ENCODE data around the gene COL6A2. TPM values are rescaled to one million over a fixed set of nuclear protein-coding genes. Genes with fewer than 3 reads are reported as not detected.

Gene COL6A2
- total RNA-seq, 1 experiment from 2014 or later, result 111 TPM

DNA sequence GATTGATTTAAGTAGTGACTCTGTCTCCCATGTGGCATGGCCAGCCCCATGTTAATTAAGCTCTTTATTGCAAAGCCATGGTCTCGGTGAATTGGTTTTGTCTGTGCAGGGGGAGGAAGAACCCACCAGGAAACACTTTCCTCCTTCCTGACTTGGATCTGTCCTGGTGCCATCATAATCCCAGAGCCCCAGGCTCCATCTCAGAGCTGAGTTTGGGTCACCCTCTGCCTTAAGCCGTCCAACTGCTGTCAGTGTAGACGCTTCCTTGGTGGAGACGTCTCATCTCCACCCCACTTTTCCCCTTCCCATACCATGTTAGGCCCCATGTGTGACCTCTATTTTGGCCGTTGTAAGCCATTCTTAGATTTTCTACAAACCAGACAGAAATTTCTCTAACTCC, 36.0 kb upstream of the COL6A2 start:
- H3K36me3 Mint-ChIP-seq, result peaks cover 43% of the 10 kb centered on the region
- H3K4me3 Mint-ChIP-seq, result no peak overlapping the region
- CTCF ChIA-PET, result no interaction called here
- H3K27me3 Mint-ChIP-seq (ENCODE audit: low read depth), result peaks cover 15% of the 10 kb centered on the region
- DNase-seq (ENCODE audit: low spot score) (no peak), ATAC-seq (no peak)
- peaks cover 16% of the 10 kb centered on the region for H3K4me1 Mint-ChIP-seq
- H3K27ac Mint-ChIP-seq, result no peak overlapping the region
- TF ChIP-seq, protein P1, sequence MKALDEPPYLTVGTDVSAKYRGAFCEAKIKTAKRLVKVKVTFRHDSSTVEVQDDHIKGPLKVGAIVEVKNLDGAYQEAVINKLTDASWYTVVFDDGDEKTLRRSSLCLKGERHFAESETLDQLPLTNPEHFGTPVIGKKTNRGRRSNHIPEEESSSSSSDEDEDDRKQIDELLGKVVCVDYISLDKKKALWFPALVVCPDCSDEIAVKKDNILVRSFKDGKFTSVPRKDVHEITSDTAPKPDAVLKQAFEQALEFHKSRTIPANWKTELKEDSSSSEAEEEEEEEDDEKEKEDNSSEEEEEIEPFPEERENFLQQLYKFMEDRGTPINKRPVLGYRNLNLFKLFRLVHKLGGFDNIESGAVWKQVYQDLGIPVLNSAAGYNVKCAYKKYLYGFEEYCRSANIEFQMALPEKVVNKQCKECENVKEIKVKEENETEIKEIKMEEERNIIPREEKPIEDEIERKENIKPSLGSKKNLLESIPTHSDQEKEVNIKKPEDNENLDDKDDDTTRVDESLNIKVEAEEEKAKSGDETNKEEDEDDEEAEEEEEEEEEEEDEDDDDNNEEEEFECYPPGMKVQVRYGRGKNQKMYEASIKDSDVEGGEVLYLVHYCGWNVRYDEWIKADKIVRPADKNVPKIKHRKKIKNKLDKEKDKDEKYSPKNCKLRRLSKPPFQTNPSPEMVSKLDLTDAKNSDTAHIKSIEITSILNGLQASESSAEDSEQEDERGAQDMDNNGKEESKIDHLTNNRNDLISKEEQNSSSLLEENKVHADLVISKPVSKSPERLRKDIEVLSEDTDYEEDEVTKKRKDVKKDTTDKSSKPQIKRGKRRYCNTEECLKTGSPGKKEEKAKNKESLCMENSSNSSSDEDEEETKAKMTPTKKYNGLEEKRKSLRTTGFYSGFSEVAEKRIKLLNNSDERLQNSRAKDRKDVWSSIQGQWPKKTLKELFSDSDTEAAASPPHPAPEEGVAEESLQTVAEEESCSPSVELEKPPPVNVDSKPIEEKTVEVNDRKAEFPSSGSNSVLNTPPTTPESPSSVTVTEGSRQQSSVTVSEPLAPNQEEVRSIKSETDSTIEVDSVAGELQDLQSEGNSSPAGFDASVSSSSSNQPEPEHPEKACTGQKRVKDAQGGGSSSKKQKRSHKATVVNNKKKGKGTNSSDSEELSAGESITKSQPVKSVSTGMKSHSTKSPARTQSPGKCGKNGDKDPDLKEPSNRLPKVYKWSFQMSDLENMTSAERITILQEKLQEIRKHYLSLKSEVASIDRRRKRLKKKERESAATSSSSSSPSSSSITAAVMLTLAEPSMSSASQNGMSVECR (CRISPR knock-in tag; IDR thresholded peaks at IDR 0.05; ENCODE audit: borderline replicate concordance), result no peak
- TF ChIP-seq ZNF232 (CRISPR knock-in tag; IDR thresholded peaks at IDR 0.05) (no peak), NFYB (CRISPR knock-in tag; conservative IDR thresholded peaks at IDR 0.05; ENCODE audit: low read depth) (no peak)
- TF ChIP-seq, protein P2, sequence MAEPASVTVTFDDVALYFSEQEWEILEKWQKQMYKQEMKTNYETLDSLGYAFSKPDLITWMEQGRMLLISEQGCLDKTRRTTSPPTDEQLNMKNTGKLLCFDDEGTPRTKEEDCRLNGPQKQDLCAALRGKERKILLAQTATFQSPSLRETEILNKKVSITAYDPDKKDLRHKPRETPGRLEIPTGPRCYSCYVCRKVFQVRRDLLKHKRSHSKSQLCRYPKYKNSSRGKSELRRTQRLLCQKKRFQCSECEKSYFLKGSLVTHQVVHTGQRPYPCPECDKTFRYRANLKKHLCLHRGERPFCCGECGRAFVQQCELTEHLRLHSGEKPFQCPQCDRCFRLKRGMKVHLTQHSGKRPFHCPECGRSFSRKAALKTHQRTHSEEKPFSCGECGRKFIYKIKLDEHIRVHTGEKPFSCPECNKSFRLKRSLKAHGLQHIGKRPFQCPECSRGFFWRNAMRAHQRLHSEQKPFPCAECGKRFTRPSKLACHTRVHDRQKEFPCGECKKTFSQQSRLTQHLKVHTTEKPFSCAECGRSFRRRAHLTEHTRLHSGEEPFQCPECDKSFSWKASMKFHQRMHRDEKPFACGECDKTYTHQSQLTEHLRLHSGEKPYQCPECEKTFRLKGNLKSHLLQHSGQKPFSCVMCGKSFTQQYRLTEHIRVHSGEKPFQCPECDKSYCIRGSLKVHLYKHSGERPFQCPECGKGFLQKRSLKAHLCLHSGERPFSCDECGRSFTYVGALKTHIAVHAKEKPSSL (CRISPR knock-in tag; conservative IDR thresholded peaks at IDR 0.05), result no peak
- POLR2A ChIA-PET, result no interaction called here
- H3K9me3 Mint-ChIP-seq, result peaks cover 53% of the 10 kb centered on the region

DNA sequence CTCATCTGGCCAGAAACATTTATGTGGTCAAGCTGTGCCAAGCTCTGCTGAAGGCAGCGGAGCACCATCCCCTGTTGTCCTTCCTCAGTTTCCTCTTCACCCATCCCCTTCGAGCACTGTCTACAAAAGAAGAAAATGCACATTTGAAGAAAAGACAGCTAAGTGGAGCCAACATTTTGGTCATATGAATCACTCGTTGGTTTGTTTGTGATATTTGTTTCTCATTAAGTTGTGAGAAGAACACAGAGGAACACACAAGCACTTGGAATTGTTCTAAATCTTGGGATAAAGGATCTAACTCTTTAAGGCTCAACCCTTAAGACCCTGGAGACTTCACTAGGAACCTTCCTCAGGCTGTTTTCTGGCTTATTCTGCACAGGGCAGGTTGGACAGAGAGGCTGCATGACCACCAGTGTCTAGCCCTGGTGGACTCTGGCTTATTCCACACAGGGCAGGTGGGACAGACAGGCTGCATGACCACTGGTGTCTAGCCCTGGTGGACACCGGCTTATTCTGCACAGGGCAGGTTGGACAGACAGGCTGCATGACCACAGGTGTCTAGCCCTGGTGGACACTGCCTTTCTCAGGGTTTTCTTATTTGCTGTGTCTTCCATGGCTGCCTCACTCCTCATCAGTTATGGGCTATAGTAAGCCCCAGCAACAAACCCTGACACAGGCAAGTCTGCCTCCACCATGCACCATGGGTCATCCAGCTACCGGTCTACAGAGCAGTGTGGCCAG, 35.3 kb upstream of the COL6A2 start:
- CTCF ChIA-PET, result no interaction called here
- H3K36me3 Mint-ChIP-seq, result peaks cover 43% of the 10 kb centered on the region
- peaks cover 20% of the 10 kb centered on the region for H3K4me1 Mint-ChIP-seq
- POLR2A ChIA-PET, result no interaction called here
- DNase-seq (ENCODE audit: low spot score) (no peak), ATAC-seq (no peak)
- TF ChIP-seq SMAD3 (CRISPR knock-in tag; IDR thresholded peaks at IDR 0.05; ENCODE audit: borderline replicate concordance) (no peak), EMX1 (CRISPR knock-in tag; IDR thresholded peaks at IDR 0.05) (no peak), TEAD4 (CRISPR knock-in tag; IDR thresholded peaks at IDR 0.05) (no peak), FOXJ3 (CRISPR knock-in tag; IDR thresholded peaks at IDR 0.05; ENCODE audit: borderline replicate concordance) (no peak), ZBTB21 (CRISPR knock-in tag; IDR thresholded peaks at IDR 0.05; ENCODE audit: borderline replicate concordance) (no peak), NFE2L1 (CRISPR knock-in tag; IDR thresholded peaks at IDR 0.05) (no peak), HMGA2 (CRISPR knock-in tag; IDR thresholded peaks at IDR 0.05) (no peak), ELF4 (CRISPR knock-in tag; IDR thresholded peaks at IDR 0.05; ENCODE audit: low read depth) (no peak)
- TF ChIP-seq, protein P3, sequence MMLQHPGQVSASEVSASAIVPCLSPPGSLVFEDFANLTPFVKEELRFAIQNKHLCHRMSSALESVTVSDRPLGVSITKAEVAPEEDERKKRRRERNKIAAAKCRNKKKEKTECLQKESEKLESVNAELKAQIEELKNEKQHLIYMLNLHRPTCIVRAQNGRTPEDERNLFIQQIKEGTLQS (CRISPR knock-in tag; conservative IDR thresholded peaks at IDR 0.05), result no peak
- TF ChIP-seq, protein P4, sequence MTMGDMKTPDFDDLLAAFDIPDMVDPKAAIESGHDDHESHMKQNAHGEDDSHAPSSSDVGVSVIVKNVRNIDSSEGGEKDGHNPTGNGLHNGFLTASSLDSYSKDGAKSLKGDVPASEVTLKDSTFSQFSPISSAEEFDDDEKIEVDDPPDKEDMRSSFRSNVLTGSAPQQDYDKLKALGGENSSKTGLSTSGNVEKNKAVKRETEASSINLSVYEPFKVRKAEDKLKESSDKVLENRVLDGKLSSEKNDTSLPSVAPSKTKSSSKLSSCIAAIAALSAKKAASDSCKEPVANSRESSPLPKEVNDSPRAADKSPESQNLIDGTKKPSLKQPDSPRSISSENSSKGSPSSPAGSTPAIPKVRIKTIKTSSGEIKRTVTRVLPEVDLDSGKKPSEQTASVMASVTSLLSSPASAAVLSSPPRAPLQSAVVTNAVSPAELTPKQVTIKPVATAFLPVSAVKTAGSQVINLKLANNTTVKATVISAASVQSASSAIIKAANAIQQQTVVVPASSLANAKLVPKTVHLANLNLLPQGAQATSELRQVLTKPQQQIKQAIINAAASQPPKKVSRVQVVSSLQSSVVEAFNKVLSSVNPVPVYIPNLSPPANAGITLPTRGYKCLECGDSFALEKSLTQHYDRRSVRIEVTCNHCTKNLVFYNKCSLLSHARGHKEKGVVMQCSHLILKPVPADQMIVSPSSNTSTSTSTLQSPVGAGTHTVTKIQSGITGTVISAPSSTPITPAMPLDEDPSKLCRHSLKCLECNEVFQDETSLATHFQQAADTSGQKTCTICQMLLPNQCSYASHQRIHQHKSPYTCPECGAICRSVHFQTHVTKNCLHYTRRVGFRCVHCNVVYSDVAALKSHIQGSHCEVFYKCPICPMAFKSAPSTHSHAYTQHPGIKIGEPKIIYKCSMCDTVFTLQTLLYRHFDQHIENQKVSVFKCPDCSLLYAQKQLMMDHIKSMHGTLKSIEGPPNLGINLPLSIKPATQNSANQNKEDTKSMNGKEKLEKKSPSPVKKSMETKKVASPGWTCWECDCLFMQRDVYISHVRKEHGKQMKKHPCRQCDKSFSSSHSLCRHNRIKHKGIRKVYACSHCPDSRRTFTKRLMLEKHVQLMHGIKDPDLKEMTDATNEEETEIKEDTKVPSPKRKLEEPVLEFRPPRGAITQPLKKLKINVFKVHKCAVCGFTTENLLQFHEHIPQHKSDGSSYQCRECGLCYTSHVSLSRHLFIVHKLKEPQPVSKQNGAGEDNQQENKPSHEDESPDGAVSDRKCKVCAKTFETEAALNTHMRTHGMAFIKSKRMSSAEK (CRISPR knock-in tag; IDR thresholded peaks at IDR 0.05; ENCODE audit: borderline replicate concordance), result no peak
- TF ChIP-seq, protein P5, sequence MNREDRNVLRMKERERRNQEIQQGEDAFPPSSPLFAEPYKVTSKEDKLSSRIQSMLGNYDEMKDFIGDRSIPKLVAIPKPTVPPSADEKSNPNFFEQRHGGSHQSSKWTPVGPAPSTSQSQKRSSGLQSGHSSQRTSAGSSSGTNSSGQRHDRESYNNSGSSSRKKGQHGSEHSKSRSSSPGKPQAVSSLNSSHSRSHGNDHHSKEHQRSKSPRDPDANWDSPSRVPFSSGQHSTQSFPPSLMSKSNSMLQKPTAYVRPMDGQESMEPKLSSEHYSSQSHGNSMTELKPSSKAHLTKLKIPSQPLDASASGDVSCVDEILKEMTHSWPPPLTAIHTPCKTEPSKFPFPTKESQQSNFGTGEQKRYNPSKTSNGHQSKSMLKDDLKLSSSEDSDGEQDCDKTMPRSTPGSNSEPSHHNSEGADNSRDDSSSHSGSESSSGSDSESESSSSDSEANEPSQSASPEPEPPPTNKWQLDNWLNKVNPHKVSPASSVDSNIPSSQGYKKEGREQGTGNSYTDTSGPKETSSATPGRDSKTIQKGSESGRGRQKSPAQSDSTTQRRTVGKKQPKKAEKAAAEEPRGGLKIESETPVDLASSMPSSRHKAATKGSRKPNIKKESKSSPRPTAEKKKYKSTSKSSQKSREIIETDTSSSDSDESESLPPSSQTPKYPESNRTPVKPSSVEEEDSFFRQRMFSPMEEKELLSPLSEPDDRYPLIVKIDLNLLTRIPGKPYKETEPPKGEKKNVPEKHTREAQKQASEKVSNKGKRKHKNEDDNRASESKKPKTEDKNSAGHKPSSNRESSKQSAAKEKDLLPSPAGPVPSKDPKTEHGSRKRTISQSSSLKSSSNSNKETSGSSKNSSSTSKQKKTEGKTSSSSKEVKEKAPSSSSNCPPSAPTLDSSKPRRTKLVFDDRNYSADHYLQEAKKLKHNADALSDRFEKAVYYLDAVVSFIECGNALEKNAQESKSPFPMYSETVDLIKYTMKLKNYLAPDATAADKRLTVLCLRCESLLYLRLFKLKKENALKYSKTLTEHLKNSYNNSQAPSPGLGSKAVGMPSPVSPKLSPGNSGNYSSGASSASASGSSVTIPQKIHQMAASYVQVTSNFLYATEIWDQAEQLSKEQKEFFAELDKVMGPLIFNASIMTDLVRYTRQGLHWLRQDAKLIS (CRISPR knock-in tag; IDR thresholded peaks at IDR 0.05; ENCODE audit: borderline replicate concordance), result no peak
- TF ChIP-seq, protein P6, sequence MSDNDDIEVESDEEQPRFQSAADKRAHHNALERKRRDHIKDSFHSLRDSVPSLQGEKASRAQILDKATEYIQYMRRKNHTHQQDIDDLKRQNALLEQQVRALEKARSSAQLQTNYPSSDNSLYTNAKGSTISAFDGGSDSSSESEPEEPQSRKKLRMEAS (CRISPR knock-in tag; IDR thresholded peaks at IDR 0.05), result no peak
- TF ChIP-seq, protein P7, sequence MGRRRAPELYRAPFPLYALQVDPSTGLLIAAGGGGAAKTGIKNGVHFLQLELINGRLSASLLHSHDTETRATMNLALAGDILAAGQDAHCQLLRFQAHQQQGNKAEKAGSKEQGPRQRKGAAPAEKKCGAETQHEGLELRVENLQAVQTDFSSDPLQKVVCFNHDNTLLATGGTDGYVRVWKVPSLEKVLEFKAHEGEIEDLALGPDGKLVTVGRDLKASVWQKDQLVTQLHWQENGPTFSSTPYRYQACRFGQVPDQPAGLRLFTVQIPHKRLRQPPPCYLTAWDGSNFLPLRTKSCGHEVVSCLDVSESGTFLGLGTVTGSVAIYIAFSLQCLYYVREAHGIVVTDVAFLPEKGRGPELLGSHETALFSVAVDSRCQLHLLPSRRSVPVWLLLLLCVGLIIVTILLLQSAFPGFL (CRISPR knock-in tag; IDR thresholded peaks at IDR 0.05; ENCODE audit: borderline replicate concordance), result no peak
- no peak overlapping the region for H3K27ac Mint-ChIP-seq
- H3K9me3 Mint-ChIP-seq, result peaks cover 53% of the 10 kb centered on the region
- H3K27me3 Mint-ChIP-seq (ENCODE audit: low read depth), result peaks cover 15% of the 10 kb centered on the region
- no peak overlapping the region for H3K4me3 Mint-ChIP-seq
